ENCODE data around the gene CASR.

The CASR gene

GRCh38 chr3:122215592-122216298, 32.3 kb downstream of the CASR start:
- no peak for DNase-seq (ENCODE audit: low read depth in 2 of 3, low spot score in 1 of 3)

- DNase-seq (ENCODE audit: low read depth in 2 of 3, low spot score in 1 of 3), result no peak
Measured at GRCh38 chr3:122217901-122218300, 34.4 kb downstream of the CASR start.

DNA sequence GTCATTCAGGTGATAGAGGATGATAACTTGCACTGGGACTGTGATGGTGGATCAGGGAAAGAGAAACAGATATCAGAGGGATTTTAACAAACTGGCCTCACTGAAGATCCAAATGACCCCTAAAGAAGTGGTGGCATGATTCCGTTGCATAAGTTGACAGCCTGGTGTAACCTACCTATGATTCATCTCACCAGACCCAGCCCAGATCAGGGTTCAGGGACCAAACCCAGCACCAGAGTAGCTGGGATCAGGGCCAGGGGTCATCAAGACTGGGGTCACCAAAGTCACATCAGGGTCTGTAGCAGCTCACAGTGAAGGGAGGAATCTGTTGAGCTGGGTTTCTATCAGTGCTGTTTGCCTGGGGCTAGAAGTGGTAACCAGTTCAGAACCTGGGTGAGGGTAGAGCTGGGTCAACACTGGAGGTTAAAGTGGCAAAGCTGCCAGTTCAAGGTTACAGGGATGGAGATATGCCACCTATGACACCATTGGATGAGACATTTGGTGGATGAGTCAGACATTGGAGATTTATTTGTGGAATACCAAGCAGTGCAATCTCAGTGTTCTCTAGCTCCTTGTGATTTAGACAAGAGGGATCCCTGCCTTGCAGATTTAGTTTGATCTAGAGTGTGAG, 35.9 kb downstream of the CASR start:
- DNase-seq (ENCODE audit: low read depth in 2 of 3, low spot score in 1 of 3), result no peak

- DNase-seq (ENCODE audit: low read depth in 2 of 3, low spot score in 1 of 3), result no peak
Measured at GRCh38 chr3:122227036-122227781, 43.7 kb downstream of the CASR start.

DNA sequence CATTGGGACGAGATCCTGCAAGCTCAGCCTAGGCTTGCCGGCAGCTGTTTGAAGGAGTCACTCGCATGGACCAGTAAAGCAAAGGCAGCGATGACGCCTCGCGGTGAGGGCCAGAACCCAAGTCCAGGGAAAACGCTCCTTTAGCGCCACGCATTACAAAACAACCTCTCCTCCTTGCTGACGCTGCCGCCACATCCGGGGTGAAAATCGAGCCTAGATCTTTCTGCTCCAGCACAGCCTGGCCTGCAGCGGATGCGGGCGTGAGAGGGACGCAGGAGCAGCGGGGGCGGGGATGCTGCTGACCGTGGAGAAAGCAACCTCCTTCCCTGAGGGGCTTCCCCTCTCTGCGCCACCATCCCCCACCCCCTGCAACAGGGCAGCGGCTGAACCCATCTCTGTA, 46.7 kb downstream of the CASR start:
- no peak for DNase-seq (ENCODE audit: low read depth in 2 of 3, low spot score in 1 of 3)

- DNase-seq (ENCODE audit: low read depth in 2 of 3, low spot score in 1 of 3), result no peak
Measured at GRCh38 chr3:122231465-122232157, 48.1 kb downstream of the CASR start.

GRCh38 chr3:122232485-122232884, 49.0 kb downstream of the CASR start:
- DNase-seq (ENCODE audit: low read depth in 2 of 3, low spot score in 1 of 3), result no peak

DNA sequence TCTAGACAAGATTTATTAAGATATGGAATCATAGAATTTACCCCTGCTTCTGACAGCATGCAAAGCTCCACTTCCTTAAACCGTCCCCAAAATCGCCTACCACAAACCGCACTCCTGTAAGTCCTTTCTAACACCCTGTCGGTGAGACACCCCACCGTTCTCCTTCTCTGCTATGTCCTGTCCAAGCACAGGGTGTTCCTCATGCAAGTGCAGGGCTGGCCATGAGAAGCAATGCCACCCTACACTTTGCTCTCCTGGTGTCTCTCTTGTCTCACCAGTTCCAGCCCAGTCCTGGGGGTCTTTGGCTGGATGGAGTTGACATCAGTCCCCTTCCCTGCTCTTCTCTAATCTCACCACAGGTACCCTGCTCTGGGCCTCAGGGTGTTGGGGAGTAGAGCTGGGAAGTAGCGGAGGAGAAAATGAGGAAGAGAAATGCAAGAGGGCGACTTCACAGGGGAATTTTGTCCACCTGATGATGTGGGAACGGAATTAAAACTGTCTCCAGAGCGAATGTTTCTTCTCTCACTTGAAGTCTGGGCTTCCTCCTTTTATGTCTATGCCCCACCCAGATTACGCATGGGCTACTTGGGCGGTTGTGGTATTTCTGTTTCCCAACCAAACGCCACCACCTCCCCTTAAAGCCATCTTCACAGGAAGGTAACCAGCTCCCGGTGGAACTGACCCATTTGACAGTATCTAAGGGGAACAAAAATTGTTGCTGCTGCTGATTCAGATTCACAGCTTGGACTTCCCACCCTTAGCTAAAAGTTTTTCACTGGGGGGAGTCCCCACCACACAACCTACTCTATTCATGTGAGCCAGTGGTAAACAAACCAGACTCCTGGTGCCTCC, 49.9 kb downstream of the CASR start:
- DNase-seq (ENCODE audit: low read depth in 2 of 3, low spot score in 1 of 3), result peak in 1 of 3 donors; percentile 3

GRCh38 chr3:122234117-122234516, 50.6 kb downstream of the CASR start:
- DNase-seq (ENCODE audit: low read depth in 2 of 3, low spot score in 1 of 3), result no peak

DNA sequence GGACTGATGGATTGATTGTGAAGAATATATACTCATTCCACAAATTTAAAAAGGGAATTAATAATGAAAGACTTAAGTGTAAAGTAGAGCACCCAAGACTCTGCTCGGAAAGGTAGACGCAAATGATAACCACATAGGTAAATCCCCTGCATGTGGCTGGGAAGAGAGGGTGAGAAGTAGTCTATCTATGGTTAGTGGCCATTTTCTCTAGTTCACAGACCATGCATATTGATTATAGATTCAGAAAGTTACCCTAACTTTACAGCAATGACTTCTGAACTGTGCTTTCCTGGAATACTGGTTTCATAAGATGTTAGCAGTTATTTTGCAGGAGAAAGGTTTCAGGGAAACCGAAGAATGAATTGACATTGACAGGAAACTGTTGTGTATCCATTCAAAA, 51.7 kb downstream of the CASR start:
- no peak for DNase-seq (ENCODE audit: low read depth in 2 of 3, low spot score in 1 of 3)

DNA sequence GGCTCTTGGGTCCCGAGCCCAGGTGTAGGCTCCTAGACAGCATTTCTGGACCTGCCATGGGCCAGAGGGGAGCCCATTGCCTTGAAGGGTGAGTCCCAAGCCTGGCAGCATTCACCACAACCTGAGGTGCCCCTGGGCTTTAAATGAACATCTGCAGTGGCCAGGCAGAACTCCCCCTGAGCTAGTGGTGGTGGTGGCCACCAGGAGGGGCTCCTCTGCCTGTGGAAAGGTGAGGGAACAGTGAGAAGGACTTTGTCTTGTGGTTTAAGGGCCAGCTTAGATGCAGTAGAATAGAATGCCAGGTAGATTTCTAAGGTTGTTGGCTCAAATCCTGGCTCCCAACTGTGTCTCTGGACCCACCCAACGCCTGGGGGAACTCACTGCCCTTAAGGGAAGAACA, 55.6 kb downstream of the CASR start:
- DNase-seq (ENCODE audit: low read depth in 2 of 3, low spot score in 1 of 3), result no peak

DNA sequence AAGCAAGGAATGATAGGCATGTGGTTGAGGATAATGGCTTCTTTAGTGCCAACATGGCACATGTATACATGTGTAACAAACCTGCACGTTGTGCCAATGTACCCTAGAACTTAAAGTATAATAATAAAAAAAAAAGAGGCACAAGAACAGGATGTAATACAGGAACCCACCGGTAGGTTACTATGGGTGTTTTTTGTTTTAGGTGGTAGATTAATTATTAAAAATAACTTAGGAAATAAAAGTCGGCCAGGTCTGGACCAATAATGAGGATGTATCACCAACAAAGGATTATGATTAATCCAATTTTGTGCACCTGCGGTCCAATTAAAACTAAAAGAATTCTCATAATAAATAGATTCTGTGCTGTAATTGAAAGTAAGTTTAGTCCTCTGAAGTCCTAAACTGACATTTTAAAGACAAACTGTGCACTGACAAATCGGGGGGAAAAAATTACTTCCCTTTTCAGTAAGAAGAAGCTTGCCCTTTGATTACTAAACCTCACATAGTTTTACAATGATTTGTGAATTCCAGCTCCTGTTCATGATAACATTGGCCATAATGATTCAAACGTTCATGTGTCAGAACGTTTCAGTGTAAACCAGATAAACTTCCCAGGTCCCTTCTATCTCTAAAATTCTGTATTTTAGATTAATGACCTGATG, 62.2 kb downstream of the CASR start:
- no peak for DNase-seq (ENCODE audit: low read depth in 2 of 3, low spot score in 1 of 3)

- DNase-seq (ENCODE audit: low read depth in 2 of 3, low spot score in 1 of 3), result no peak
Measured at GRCh38 chr3:122246199-122246598, 62.7 kb downstream of the CASR start.

GRCh38 chr3:122247087-122247824, 63.8 kb downstream of the CASR start:
- no peak for DNase-seq (ENCODE audit: low read depth in 2 of 3, low spot score in 1 of 3)

DNA sequence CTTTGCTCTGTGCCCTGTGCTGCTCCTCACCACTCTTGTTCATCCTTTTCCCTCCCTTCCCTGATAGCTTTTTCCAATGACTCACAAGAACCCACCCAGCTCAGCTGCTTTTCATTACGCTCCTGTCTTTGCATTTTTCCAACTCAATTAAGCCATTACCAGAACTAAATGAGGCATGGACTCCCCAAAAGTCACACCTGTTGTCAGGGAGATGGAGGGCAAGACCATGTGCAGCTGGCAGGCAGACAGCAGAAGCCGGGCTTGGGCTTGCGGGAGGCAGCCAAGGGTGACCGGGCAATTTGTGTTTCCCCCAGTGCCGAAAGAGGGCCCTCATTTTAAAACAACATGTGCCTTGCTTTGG, 64.3 kb downstream of the CASR start:
- DNase-seq (ENCODE audit: low read depth in 2 of 3, low spot score in 1 of 3), result no peak

DNA sequence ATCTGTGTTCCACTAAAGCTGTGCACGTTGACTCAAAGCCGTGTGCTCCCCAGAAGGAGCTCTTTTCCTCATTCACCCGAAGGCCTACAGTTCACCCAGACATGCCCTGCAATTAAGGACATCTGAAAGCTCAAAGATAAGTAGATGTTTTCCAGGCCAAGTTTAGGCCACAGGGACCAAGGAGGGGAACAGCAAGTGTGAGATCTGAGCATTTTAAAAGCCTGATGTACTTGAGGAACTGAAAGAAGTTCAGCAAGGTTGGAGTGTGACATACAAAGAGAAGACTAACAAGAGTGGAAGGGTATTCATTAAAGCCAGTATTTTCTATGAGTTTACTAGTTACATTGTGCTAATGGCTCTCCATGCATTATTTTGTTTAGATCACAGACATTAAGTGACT, 68.0 kb downstream of the CASR start:
- no peak for DNase-seq (ENCODE audit: low read depth in 2 of 3, low spot score in 1 of 3)

DNA sequence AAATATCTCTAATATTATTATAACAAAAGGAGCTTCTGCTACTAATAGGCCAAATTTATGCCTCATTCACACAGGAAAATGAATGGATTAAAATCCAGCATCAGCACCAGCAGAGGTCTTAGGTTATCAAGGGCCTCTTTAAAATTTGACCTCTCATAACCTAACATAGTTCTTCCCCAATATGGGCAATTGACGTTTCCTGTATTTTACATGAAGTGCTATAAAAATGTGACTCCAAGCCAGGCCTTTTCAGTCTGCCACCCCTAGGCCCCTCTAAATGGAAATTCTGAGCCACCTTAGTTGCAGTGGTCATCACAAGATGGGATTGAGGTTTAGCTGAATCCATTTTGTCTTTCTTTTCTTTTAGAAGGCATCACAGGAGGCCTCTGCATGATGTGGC, 70.1 kb downstream of the CASR start:
- no peak for DNase-seq (ENCODE audit: low read depth in 2 of 3, low spot score in 1 of 3)

DNA sequence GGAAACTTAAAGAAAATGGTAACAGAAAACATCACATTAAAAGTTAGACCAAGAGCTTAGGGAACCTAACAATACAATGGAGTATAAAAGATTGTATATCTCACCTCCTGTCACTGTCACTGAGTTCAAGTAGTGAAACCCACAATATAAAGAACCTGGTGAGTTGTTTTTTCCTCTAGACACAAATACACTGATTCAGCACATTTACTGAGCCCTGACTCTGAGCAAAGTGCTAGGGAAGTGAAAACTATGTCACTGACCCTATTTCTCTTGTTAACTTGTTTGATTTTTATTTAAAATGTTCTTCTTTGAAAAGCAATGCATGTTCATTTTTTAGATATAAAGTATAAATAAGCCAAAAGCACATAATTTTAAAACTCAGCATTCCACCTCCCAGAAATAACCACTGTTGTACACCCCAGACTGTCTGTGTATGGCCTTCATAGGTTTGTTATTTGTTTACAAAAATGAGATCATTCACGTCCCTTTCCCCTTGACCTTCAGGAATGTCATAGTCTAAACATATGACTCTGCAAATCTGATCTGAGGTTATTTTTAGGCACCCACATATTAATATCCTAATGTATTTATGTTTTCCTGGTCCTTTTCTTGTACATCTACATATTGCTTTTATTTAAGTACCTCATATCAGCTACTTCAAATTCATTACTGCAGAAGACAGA, 72.4 kb downstream of the CASR start:
- DNase-seq (ENCODE audit: low read depth in 2 of 3, low spot score in 1 of 3), result no peak

All from stimulated activated CD4-positive, alpha-beta T cell treated with anti-CD3 and anti-CD28 coated beads, Interleukin-12 subunit alpha, Interleukin-12 subunit beta, amount 100 ng/mL, for 48 hours (primary cell).